Activated CD8-positive, alpha-beta T cell treated with anti-CD3 and anti-CD28 coated beads for 36 hours (primary cell): ENCODE data around the gene PHKA2. TPM values are rescaled to one million over a fixed set of nuclear protein-coding genes. Genes with fewer than 3 reads are reported as not detected.

Source experiments
- total RNA-seq, 2 experiments: library from RNA; stranded (reverse); gene quantifications; one replicate each; pipeline ENCODE4 v1.2.3, GENCODE V29; 2021

The PHKA2 gene
- total RNA-seq, 2 experiments from 2014 or later = 23.3 to 26.1 TPM

Other genes with a start within 250 kb of the PHKA2 start
- not detected for gene ADGRG2, start 138.4 kb upstream of the PHKA2 start, total RNA-seq